Measurements from ENCODE around the gene PHACTR1. TPM values are rescaled to one million over a fixed set of nuclear protein-coding genes. Genes with fewer than 3 reads are reported as not detected.

Gene PHACTR1
- polyA plus RNA-seq, 2 of the 4 experiments (the other 2 are of a cell fraction) = not detected

- TF ChIP-seq, protein P1, sequence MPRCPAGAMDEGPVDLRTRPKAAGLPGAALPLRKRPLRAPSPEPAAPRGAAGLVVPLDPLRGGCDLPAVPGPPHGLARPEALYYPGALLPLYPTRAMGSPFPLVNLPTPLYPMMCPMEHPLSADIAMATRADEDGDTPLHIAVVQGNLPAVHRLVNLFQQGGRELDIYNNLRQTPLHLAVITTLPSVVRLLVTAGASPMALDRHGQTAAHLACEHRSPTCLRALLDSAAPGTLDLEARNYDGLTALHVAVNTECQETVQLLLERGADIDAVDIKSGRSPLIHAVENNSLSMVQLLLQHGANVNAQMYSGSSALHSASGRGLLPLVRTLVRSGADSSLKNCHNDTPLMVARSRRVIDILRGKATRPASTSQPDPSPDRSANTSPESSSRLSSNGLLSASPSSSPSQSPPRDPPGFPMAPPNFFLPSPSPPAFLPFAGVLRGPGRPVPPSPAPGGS (IDR thresholded peaks at IDR 0.05) = no peak
- no peak for TF ChIP-seq KDM1A (IDR thresholded peaks at IDR 0.05; ENCODE audit: low read depth)
- no peak for TF ChIP-seq SMC3 (IDR thresholded peaks at IDR 0.05)
- TF ChIP-seq ELK1 (IDR thresholded peaks at IDR 0.05; ENCODE audit: low read depth, low read length) = no peak
- no peak for TF ChIP-seq FOXS1 (CRISPR knock-in tag; IDR thresholded peaks at IDR 0.05)
Observed at GRCh38 chr6:13027207-13027606, 310.6 kb downstream of the PHACTR1 start (continued).

- Histone ChIP-seq H3K4me3 (no peak overlapping the region), H3K4me2 (no peak overlapping the region), H3K4me1 (no peaks in the 10 kb centered on the region), H3K27ac (no peak overlapping the region), H3K9me3 (no peaks in the 10 kb centered on the region)
- ChIA-PET POLR2A (no interaction called here), CTCF (interaction anchor here (0.6 kb wide), 1 partner anchor 361 kb away, joined by 3 read pairs; no protein-coding TSS in a partner anchor)
- WGBS (ENCODE audit: missing lambda C conversion rate) = 0% methylated on average over 3 of the region's 3 CpGs
- ATAC-seq (no peak), FAIRE-seq (no peak), DNase-seq (ENCODE audit: low read depth in 1 of 2, low spot score in 1 of 2) (no peak)
- TF ChIP-seq NPAS2 (CRISPR knock-in tag; IDR thresholded peaks at IDR 0.05; ENCODE audit: borderline replicate concordance) (no peak), MAZ (IDR thresholded peaks at IDR 0.05; ENCODE audit: borderline replicate concordance, low read depth, low read length) (no peak), ELK1 (IDR thresholded peaks at IDR 0.05; ENCODE audit: low read depth, low read length) (no peak), HDAC2 (IDR thresholded peaks at IDR 0.05) (no peak), HOXB13 (CRISPR knock-in tag; IDR thresholded peaks at IDR 0.05; ENCODE audit: low read depth) (no peak), HES2 (IDR thresholded peaks at IDR 0.05) (no peak), NFE2L2 (conservative IDR thresholded peaks at IDR 0.05; ENCODE audit: low read length) (no peak), PHF8 (IDR thresholded peaks at IDR 0.05; ENCODE audit: borderline replicate concordance, low read depth) (no peak)
Observed at GRCh38 chr6:13030396-13030795, 313.8 kb downstream of the PHACTR1 start.

GRCh38 chr6:13032566-13032965 lies 316.0 kb downstream of the PHACTR1 start:
- H3K4me1 ChIP-seq = no peaks in the 10 kb centered on the region
- CTCF ChIA-PET = no interaction called here
- no peaks in the 10 kb centered on the region for H3K9me3 ChIP-seq
- no peak overlapping the region for H3K27ac ChIP-seq
- FAIRE-seq (no peak), ATAC-seq (no peak), DNase-seq (ENCODE audit: low read depth in 1 of 2, low spot score in 1 of 2) (no peak)
- no peak overlapping the region for H3K4me2 ChIP-seq
- POLR2A ChIA-PET = no interaction called here
- no peak for TF ChIP-seq JUN (IDR thresholded peaks at IDR 0.05)
- no peak for TF ChIP-seq CBX2 (IDR thresholded peaks at IDR 0.05; ENCODE audit: borderline replicate concordance, low read depth)
- no peak for TF ChIP-seq CHD2 (IDR thresholded peaks at IDR 0.05; ENCODE audit: low read length, partially characterized antibody)
- no peak for TF ChIP-seq MAZ (IDR thresholded peaks at IDR 0.05; ENCODE audit: borderline replicate concordance, low read depth, low read length)
- no peak for TF ChIP-seq EHF (CRISPR knock-in tag; IDR thresholded peaks at IDR 0.05)
- no peak for TF ChIP-seq KDM1A (IDR thresholded peaks at IDR 0.05; ENCODE audit: low read depth)
- no peak for TF ChIP-seq SREBF2 (IDR thresholded peaks at IDR 0.05)
- TF ChIP-seq, protein P2, sequence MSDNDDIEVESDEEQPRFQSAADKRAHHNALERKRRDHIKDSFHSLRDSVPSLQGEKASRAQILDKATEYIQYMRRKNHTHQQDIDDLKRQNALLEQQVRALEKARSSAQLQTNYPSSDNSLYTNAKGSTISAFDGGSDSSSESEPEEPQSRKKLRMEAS (IDR thresholded peaks at IDR 0.05) = no peak
- no peak for TF ChIP-seq JUNB (IDR thresholded peaks at IDR 0.05)
- WGBS (ENCODE audit: missing lambda C conversion rate) = 13% methylated on average over 6 of the region's 6 CpGs
- no peak overlapping the region for H3K4me3 ChIP-seq

- Histone ChIP-seq H3K9me3 (no peaks in the 10 kb centered on the region), H3K4me2 (no peak overlapping the region), H3K27ac (no peak overlapping the region), H3K4me3 (no peak overlapping the region), H3K4me1 (no peaks in the 10 kb centered on the region)
- FAIRE-seq (no peak), ATAC-seq (no peak), DNase-seq (ENCODE audit: low read depth in 1 of 2, low spot score in 1 of 2) (no peak)
- ChIA-PET POLR2A (no interaction called here), CTCF (no interaction called here)
- TF ChIP-seq RNF2 (IDR thresholded peaks at IDR 0.05; ENCODE audit: borderline replicate concordance, low read depth) = no peak
- no peak for TF ChIP-seq RAD21 (conservative IDR thresholded peaks at IDR 0.05 in 1 of 2, IDR thresholded peaks at IDR 0.05 in 1 of 2)
- no peak for TF ChIP-seq CBX2 (IDR thresholded peaks at IDR 0.05; ENCODE audit: borderline replicate concordance, low read depth)
- no peak for TF ChIP-seq KDM1A (IDR thresholded peaks at IDR 0.05; ENCODE audit: low read depth)
- TF ChIP-seq GATA3 (IDR thresholded peaks at IDR 0.05; ENCODE audit: borderline replicate concordance) = no peak
- TF ChIP-seq FOSL2 (IDR thresholded peaks at IDR 0.05) = no peak
- TF ChIP-seq FOSL2 (CRISPR knock-in tag; IDR thresholded peaks at IDR 0.05) = no peak
- no peak for TF ChIP-seq ZNF302 (CRISPR knock-in tag; IDR thresholded peaks at IDR 0.05)
- no peak for TF ChIP-seq HOXB13 (CRISPR knock-in tag; IDR thresholded peaks at IDR 0.05; ENCODE audit: low read depth)
- TF ChIP-seq CHD4 (IDR thresholded peaks at IDR 0.05; ENCODE audit: borderline replicate concordance) = no peak
- TF ChIP-seq, protein P3, sequence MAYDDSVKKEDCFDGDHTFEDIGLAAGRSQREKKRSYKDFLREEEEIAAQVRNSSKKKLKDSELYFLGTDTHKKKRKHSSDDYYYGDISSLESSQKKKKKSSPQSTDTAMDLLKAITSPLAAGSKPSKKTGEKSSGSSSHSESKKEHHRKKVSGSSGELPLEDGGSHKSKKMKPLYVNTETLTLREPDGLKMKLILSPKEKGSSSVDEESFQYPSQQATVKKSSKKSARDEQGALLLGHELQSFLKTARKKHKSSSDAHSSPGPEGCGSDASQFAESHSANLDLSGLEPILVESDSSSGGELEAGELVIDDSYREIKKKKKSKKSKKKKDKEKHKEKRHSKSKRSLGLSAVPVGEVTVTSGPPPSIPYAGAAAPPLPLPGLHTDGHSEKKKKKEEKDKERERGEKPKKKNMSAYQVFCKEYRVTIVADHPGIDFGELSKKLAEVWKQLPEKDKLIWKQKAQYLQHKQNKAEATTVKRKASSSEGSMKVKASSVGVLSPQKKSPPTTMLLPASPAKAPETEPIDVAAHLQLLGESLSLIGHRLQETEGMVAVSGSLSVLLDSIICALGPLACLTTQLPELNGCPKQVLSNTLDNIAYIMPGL (CRISPR knock-in tag; IDR thresholded peaks at IDR 0.05; ENCODE audit: borderline replicate concordance) = no peak
- TF ChIP-seq PHF8 (IDR thresholded peaks at IDR 0.05; ENCODE audit: borderline replicate concordance, low read depth) = no peak
- no peak for TF ChIP-seq SMC3 (IDR thresholded peaks at IDR 0.05)
- WGBS (ENCODE audit: missing lambda C conversion rate) = 0% methylated on average over 1 of the region's 1 CpG
Observed at GRCh38 chr6:13033145-13033544, 316.6 kb downstream of the PHACTR1 start.

All from A549 (cell line).